GM12875 (cell line): ENCODE data around the gene LOXHD1.

Experiments used
- H3K4me3 ChIP-seq: one replicate; pipeline ENCODE4 v1.5.1; 2011; ENCODE audit warnings: low read depth, low read length, control low read depth
- TF ChIP-seq, protein P1 (sequence below): IDR thresholded peaks from 2 replicates; pipeline ENCODE4 v1.5.1; 2011; ENCODE audit warnings: low read depth, mild to moderate bottlenecking, control low read depth, inconsistent platforms, low read length, moderate library complexity, borderline replicate concordance; ENCODE audit not compliant: insufficient read depth

Gene LOXHD1

GRCh38 chr18:46700066-46700824, 43.2 kb upstream of the LOXHD1 start:
- TF ChIP-seq, protein P1, sequence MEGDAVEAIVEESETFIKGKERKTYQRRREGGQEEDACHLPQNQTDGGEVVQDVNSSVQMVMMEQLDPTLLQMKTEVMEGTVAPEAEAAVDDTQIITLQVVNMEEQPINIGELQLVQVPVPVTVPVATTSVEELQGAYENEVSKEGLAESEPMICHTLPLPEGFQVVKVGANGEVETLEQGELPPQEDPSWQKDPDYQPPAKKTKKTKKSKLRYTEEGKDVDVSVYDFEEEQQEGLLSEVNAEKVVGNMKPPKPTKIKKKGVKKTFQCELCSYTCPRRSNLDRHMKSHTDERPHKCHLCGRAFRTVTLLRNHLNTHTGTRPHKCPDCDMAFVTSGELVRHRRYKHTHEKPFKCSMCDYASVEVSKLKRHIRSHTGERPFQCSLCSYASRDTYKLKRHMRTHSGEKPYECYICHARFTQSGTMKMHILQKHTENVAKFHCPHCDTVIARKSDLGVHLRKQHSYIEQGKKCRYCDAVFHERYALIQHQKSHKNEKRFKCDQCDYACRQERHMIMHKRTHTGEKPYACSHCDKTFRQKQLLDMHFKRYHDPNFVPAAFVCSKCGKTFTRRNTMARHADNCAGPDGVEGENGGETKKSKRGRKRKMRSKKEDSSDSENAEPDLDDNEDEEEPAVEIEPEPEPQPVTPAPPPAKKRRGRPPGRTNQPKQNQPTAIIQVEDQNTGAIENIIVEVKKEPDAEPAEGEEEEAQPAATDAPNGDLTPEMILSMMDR, result no peak
- no peak overlapping the region for H3K4me3 ChIP-seq

DNA sequence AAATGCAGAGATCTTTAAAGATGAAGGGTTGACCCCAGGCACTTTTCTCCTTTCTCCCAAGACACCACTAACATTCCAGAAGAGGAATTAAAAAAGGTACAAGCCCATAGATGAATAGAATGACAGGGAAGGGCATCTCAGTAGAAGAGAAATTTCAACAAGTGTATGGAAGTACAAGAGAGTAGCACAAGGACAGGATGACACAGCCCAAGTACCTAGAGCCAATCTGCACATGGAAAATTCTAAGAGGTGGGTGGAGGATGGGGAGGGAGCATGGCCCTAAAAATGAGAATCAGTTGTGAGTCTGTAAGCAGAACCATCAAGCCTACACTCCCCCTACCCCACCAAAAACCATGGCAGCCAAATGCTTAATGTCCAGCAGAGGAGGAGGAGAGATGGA, 39.7 kb upstream of the LOXHD1 start:
- TF ChIP-seq, protein P1, result no peak
- H3K4me3 ChIP-seq, result no peak overlapping the region

- TF ChIP-seq, protein P1, result no peak
- no peak overlapping the region for H3K4me3 ChIP-seq
Measured at GRCh38 chr18:46696268-46696667, 39.2 kb upstream of the LOXHD1 start.

DNA sequence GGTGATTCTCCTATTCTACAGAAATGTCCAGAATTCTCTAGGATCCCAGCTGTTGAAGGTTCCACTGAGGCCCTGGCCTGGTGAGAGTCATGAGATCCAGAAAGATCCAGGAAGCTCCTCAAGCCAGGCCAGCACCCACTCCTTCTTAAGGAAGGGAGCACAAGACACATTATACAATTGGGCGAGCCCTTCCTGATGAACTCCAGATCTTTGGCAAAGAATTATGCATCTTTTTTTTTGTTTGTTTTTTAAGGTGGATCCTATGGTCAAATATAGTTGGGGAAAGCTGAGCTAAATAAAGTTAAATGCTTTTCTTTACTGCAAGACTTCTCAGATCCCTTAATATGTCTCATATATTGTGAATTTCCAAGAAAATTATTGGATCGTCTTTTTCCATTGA, 37.0 kb upstream of the LOXHD1 start:
- H3K4me3 ChIP-seq, result no peak overlapping the region
- TF ChIP-seq, protein P1, result no peak

- TF ChIP-seq, protein P1, result no peak
- no peak overlapping the region for H3K4me3 ChIP-seq
Measured at GRCh38 chr18:46688853-46689525, 32.0 kb upstream of the LOXHD1 start.

- H3K4me3 ChIP-seq, result no peak overlapping the region
- TF ChIP-seq, protein P1, result no peak
Measured at GRCh38 chr18:46686186-46686585, 29.2 kb upstream of the LOXHD1 start.

- no peak overlapping the region for H3K4me3 ChIP-seq
- TF ChIP-seq, protein P1, result no peak
Measured at GRCh38 chr18:46683252-46683651, 26.2 kb upstream of the LOXHD1 start.
